HEK293 (cell line): Measurements from ENCODE around the gene LMLN.

Experiments
- ZNF549 ChIP-seq: fragments of 450-650 bp; IDR thresholded peaks from 2 replicates; pipeline ENCODE4 v1.5.1; 2018; ENCODE audit warnings: missing biosample characterization, missing genetic modification characterization, mild to moderate bottlenecking, inconsistent platforms, moderate library complexity
- ZNF747 ChIP-seq: fragments of 450-650 bp; formaldehyde crosslinking; IDR thresholded peaks from 2 replicates; pipeline ENCODE4 v1.5.1; 2016; ENCODE audit warnings: missing biosample characterization, missing genetic modification characterization
- ZSCAN30 ChIP-seq: fragments of 450-650 bp; IDR thresholded peaks from 2 replicates; pipeline ENCODE4 v1.5.1; 2018; ENCODE audit warnings: missing biosample characterization, mild to moderate bottlenecking, missing genetic modification characterization, moderate library complexity
- TF ChIP-seq, protein P1 (sequence below): fragments of 450-650 bp; formaldehyde crosslinking; IDR thresholded peaks from 2 replicates; pipeline ENCODE4 v1.5.1; 2016; ENCODE audit warnings: missing biosample characterization, missing genetic modification characterization
- TF ChIP-seq, protein P2 (sequence below): fragments of 450-650 bp; formaldehyde crosslinking; IDR thresholded peaks from 2 replicates; pipeline ENCODE4 v1.5.1; 2016; ENCODE audit warnings: missing biosample characterization, missing genetic modification characterization

DNA sequence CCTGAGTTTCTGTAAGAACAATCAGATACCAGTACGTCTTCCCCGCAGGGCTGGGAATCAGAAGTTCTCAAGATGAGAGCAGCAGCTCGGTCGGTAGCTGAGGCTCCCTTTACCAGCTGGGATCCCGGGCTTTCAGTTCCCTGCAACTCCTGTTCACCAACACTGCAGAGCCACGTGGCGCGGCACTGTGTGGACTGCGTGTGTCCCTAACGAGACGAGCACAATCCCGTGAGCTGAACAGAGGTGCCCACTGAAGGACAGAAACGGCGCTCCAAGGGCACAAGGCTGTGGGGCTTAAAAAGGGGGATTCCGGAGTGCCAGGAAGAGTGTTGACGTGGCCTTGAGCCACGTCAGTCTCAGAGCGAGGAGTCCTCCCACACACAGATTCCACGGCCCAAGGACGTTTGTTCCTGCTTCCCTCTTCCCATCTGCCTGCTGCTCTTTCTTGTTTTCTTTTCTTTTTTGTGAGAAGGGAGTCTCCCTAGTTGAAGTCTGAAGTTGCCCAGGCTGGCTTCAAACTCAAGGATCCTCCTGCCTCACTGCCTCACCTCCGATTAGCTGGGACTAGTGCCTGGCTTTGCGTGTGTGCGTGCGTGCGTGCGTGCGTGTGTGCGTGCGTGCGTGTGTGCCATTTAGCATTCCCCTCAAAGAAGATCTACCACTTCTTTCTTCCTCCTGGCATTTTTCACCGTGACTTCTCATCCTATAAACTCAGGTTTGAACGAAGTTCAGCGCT is 47.1 kb upstream of the LMLN start:
- TF ChIP-seq ZNF549 (tag by site-specific recombination) (no peak), ZSCAN30 (no peak), ZNF747 (tag by site-specific recombination) (no peak)
- TF ChIP-seq, protein P1, sequence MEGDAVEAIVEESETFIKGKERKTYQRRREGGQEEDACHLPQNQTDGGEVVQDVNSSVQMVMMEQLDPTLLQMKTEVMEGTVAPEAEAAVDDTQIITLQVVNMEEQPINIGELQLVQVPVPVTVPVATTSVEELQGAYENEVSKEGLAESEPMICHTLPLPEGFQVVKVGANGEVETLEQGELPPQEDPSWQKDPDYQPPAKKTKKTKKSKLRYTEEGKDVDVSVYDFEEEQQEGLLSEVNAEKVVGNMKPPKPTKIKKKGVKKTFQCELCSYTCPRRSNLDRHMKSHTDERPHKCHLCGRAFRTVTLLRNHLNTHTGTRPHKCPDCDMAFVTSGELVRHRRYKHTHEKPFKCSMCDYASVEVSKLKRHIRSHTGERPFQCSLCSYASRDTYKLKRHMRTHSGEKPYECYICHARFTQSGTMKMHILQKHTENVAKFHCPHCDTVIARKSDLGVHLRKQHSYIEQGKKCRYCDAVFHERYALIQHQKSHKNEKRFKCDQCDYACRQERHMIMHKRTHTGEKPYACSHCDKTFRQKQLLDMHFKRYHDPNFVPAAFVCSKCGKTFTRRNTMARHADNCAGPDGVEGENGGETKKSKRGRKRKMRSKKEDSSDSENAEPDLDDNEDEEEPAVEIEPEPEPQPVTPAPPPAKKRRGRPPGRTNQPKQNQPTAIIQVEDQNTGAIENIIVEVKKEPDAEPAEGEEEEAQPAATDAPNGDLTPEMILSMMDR, result no peak
- TF ChIP-seq, protein P2, sequence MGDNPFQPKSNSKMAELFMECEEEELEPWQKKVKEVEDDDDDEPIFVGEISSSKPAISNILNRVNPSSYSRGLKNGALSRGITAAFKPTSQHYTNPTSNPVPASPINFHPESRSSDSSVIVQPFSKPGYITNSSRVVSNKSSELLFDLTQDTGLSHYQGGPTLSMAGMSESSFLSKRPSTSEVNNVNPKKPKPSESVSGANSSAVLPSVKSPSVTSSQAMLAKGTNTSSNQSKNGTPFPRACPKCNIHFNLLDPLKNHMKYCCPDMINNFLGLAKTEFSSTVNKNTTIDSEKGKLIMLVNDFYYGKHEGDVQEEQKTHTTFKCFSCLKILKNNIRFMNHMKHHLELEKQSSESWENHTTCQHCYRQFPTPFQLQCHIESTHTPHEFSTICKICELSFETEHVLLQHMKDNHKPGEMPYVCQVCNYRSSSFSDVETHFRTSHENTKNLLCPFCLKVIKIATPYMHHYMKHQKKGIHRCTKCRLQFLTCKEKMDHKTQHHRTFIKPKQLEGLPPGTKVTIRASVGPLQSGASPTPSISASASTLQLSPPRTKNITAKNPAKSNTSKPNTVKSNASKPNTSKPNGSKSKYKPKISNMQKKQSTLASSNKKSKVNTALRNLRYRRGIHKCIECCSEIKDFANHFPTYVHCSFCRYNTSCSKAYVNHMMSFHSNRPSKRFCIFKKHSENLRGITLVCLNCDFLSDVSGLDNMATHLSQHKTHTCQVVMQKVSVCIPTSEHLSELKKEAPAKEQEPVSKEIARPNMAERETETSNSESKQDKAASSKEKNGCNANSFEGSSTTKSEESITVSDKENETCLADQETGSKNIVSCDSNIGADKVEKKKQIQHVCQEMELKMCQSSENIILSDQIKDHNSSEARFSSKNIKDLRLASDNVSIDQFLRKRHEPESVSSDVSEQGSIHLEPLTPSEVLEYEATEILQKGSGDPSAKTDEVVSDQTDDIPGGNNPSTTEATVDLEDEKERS (tag by site-specific recombination), result no peak
